DND-41 (cell line): Measurements from ENCODE around the gene AGMO.

Source experiments
- ATAC-seq: fragments of 200-7000 bp; cut with Tn5 transposase; 3 replicates; pipeline ENCODE4 v1.9.1; 2021; ENCODE audit warnings: low read depth; ENCODE audit not compliant: insufficient read depth
- DNase-seq: peaks from one replicate; pipeline ENCODE4 v3.0.0-alpha.2; 2020
- H2AFZ ChIP-seq: 2 replicates; pipeline ENCODE4 v1.6.0; 2012; ENCODE audit warnings: low read depth, low read length
- H3K27ac ChIP-seq: 2 replicates; pipeline ENCODE4 v1.5.1; 2012; ENCODE audit warnings: low read length, inconsistent platforms
- H3K27me3 ChIP-seq: fragments of 200-600 bp; sonication (generic); 2 replicates; pipeline ENCODE4 v1.6.0; 2012; ENCODE audit warnings: low read length, mild to moderate bottlenecking, inconsistent platforms; ENCODE audit not compliant: insufficient read depth, poor library complexity
- H3K36me3 ChIP-seq: 2 replicates; pipeline ENCODE4 v1.5.1; 2012; ENCODE audit warnings: low read length, inconsistent platforms; ENCODE audit not compliant: insufficient read depth
- H3K4me1 ChIP-seq: 2 replicates; pipeline ENCODE4 v1.5.1; 2012; ENCODE audit warnings: mild to moderate bottlenecking, low read length; ENCODE audit not compliant: insufficient read depth
- H3K4me2 ChIP-seq: 2 replicates; pipeline ENCODE4 v1.6.0; 2012; ENCODE audit warnings: mild to moderate bottlenecking, moderate library complexity, low read length, inconsistent platforms; ENCODE audit not compliant: insufficient read depth
- H3K4me3 ChIP-seq, 2 experiments: fragments of 200-600 bp in 1 of 2; shearing (Covaris generic) in 1 of 2; 2 replicates each; pipeline ENCODE4 v1.5.1; 2012 to 2016; ENCODE audit warnings: inconsistent platforms in 2 of 2, low read length in 2 of 2, mild to moderate bottlenecking in 2 of 2, low read depth in 1 of 2, moderate library complexity in 1 of 2
- H3K79me2 ChIP-seq: 2 replicates; pipeline ENCODE4 v1.6.0; 2012; ENCODE audit warnings: low read length, inconsistent platforms; ENCODE audit not compliant: insufficient read depth
- H3K9ac ChIP-seq: 2 replicates; pipeline ENCODE4 v1.6.0; 2012; ENCODE audit warnings: low read depth, mild to moderate bottlenecking, inconsistent platforms, low read length, moderate library complexity
- H3K9me3 ChIP-seq: 2 replicates; pipeline ENCODE4 v1.5.1; 2012; ENCODE audit warnings: low read length, moderate library complexity, mild to moderate bottlenecking, inconsistent platforms; ENCODE audit not compliant: insufficient read depth, severe bottlenecking
- H4K20me1 ChIP-seq: 2 replicates; pipeline ENCODE4 v1.6.0; 2012; ENCODE audit warnings: low read length; ENCODE audit not compliant: insufficient read depth
- EZH2 ChIP-seq: IDR thresholded peaks from 3 replicates; pipeline ENCODE4 v1.6.1; 2012; ENCODE audit warnings: borderline replicate concordance, low read depth, mild to moderate bottlenecking, moderate library complexity, low read length, inconsistent platforms; ENCODE audit not compliant: severe bottlenecking
- TF ChIP-seq, protein P1 (sequence below): IDR thresholded peaks from 2 replicates; pipeline ENCODE4 v1.5.1; 2012; ENCODE audit warnings: borderline replicate concordance, low read length, moderate library complexity, mild to moderate bottlenecking; ENCODE audit not compliant: poor library complexity, severe bottlenecking; ENCODE audit errors: extremely low read depth

Gene AGMO

DNA sequence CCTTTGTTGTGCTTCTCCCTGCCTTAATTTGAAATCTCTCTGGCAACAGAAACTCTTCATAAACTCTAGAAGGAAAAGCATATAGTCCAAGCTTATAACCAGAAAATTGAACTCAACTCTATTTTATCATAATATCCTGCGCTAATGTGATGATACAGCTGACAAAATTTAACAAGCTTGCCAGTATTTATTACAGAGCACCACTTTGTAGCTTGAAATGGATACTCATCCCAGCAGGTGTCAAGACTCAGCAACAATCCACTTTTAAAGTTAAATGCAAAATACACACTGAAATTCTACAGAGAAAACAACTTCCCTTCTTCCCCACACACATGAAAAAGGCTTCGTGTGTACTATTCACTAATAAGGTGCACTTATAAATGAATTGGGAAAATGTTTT, 228.9 kb downstream of the AGMO start:
- H3K4me2 ChIP-seq: no peak overlapping the region
- no peak overlapping the region for H3K27ac ChIP-seq
- ATAC-seq (no peak), DNase-seq (no peak)
- H2AFZ ChIP-seq: no peak overlapping the region
- H3K4me3 ChIP-seq: no peak overlapping the region
- TF ChIP-seq, protein P1, sequence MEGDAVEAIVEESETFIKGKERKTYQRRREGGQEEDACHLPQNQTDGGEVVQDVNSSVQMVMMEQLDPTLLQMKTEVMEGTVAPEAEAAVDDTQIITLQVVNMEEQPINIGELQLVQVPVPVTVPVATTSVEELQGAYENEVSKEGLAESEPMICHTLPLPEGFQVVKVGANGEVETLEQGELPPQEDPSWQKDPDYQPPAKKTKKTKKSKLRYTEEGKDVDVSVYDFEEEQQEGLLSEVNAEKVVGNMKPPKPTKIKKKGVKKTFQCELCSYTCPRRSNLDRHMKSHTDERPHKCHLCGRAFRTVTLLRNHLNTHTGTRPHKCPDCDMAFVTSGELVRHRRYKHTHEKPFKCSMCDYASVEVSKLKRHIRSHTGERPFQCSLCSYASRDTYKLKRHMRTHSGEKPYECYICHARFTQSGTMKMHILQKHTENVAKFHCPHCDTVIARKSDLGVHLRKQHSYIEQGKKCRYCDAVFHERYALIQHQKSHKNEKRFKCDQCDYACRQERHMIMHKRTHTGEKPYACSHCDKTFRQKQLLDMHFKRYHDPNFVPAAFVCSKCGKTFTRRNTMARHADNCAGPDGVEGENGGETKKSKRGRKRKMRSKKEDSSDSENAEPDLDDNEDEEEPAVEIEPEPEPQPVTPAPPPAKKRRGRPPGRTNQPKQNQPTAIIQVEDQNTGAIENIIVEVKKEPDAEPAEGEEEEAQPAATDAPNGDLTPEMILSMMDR: no peak
- no peak for TF ChIP-seq EZH2
- H3K9me3 ChIP-seq: no peaks in the 10 kb centered on the region
- H3K79me2 ChIP-seq: no peaks in the 10 kb centered on the region
- no peaks in the 10 kb centered on the region for H3K4me1 ChIP-seq
- no peak overlapping the region for H3K9ac ChIP-seq
- H3K27me3 ChIP-seq: no peaks in the 10 kb centered on the region
- H3K36me3 ChIP-seq: no peaks in the 10 kb centered on the region
- no peaks in the 10 kb centered on the region for H4K20me1 ChIP-seq

DNA sequence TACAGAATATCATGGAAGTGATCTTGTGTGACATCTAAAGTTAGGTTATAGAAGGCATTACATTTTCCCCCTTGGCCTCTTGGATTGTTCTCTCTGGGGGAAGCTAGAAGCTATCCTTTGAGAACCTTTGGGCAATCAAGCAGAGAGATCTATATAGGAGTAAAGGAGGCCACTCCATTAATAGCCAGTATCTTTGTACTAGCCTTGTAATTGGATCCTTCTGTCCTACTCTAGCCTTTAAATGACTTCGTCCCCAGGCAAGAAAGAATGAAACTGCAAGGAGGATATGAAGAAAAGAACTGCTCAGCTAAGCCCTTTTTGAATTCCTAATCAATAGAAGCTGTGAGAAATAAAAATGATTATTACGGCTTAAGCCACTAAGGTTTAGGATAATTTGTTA, 230.9 kb downstream of the AGMO start:
- Histone ChIP-seq H3K4me3 (no peak overlapping the region), H3K27ac (no peak overlapping the region), H4K20me1 (no peaks in the 10 kb centered on the region), H3K4me2 (no peak overlapping the region), H3K4me1 (no peaks in the 10 kb centered on the region), H2AFZ (no peak overlapping the region), H3K9ac (no peak overlapping the region), H3K79me2 (no peaks in the 10 kb centered on the region), H3K27me3 (no peaks in the 10 kb centered on the region), H3K9me3 (no peaks in the 10 kb centered on the region), H3K36me3 (no peaks in the 10 kb centered on the region)
- DNase-seq (no peak), ATAC-seq (no peak)
- TF ChIP-seq, protein P1: no peak
- TF ChIP-seq EZH2: no peak

DNA sequence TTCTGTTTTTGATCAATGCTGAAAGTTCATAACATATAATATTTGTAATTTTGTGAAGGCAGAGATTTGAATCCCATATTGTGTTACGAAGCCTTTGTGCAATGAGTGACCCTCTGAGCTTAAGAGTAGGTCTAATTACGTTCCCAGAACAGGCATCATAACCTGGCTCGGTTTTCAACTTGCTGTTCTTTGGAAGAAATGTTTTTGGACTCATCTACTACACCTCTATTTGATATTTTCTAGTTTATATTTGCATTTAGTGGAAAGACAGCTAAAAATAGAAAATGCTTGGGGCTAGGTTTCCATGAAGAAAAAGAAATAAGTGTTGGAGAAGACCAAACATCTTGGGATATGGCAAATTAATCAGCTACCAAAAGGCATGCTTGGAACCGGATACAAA, 234.8 kb downstream of the AGMO start:
- no peak for DNase-seq
- TF ChIP-seq, protein P1: no peak

DNA sequence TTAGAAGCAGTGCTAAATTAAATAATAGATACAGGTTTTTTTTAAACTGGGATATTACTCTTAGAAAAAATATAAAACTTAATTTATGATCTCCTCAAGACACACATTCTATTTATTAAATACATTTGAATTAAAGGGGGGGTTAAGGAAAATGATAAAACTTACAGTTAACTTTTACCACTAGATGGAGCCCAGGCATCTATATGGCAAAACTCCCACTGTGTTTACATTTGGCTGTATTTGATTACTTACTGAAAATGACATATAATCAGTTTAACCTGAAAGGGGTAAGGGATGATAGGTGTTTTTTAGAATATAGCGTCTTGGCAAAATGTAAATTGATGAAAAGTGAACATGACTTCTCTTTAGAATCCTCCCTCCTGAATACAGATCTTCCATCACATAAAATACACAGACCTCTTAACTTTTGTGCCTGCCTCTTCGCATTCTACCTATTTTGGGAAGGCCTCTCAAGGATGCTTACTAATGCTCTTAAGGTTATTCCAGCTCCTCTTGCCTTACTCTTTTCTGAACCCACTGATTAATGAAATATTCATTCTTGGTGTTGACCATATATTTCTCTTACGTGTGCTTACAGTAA, 235.7 kb downstream of the AGMO start:
- Histone ChIP-seq H4K20me1 (no peaks in the 10 kb centered on the region), H3K27me3 (no peaks in the 10 kb centered on the region), H3K79me2 (no peaks in the 10 kb centered on the region), H3K36me3 (no peaks in the 10 kb centered on the region), H3K9ac (no peak overlapping the region), H2AFZ (no peak overlapping the region), H3K4me3 (no peak overlapping the region), H3K27ac (no peak overlapping the region), H3K9me3 (no peaks in the 10 kb centered on the region), H3K4me2 (no peak overlapping the region), H3K4me1 (no peaks in the 10 kb centered on the region)
- TF ChIP-seq, protein P1: peak; percentile 44
- no peak for TF ChIP-seq EZH2
- no peak for DNase-seq
- no peak for ATAC-seq

More for the DNA sequence above, 234.8 kb downstream of the AGMO start:
- H3K79me2 ChIP-seq: no peaks in the 10 kb centered on the region
- no peak overlapping the region for H3K27ac ChIP-seq
- no peak overlapping the region for H2AFZ ChIP-seq
- H3K27me3 ChIP-seq: no peaks in the 10 kb centered on the region
- no peak for ATAC-seq
- no peaks in the 10 kb centered on the region for H4K20me1 ChIP-seq
- H3K4me2 ChIP-seq: no peak overlapping the region
- H3K9me3 ChIP-seq: no peaks in the 10 kb centered on the region
- H3K36me3 ChIP-seq: no peaks in the 10 kb centered on the region
- no peak overlapping the region for H3K9ac ChIP-seq
- H3K4me3 ChIP-seq: no peak overlapping the region
- no peaks in the 10 kb centered on the region for H3K4me1 ChIP-seq
